D721Med (cell line): ENCODE data around the gene KCNS1.
"Not testable (repeated sequence)": the region's sequence is repeated elsewhere in the genome, so short reads cannot be mapped to it uniquely, and the experiment has no call there.

Experiments
- DNase-seq: peaks from one replicate; pipeline ENCODE4 v3.0.0; 2011; ENCODE audit warnings: low spot score; ENCODE audit not compliant: insufficient read length
- FAIRE-seq: peaks from 2 replicates; lab custom pipeline; 2011; peaks lifted over from hg19 to GRCh38; lab: Jason Lieb, UNC
- TF ChIP-seq, protein P1 (sequence below): IDR thresholded peaks from 2 replicates; pipeline ENCODE4 v1.5.1; 2012; ENCODE audit warnings: mild to moderate bottlenecking, control low read depth; ENCODE audit not compliant: insufficient read depth; ENCODE audit errors: missing control alignments

KCNS1 gene

DNA sequence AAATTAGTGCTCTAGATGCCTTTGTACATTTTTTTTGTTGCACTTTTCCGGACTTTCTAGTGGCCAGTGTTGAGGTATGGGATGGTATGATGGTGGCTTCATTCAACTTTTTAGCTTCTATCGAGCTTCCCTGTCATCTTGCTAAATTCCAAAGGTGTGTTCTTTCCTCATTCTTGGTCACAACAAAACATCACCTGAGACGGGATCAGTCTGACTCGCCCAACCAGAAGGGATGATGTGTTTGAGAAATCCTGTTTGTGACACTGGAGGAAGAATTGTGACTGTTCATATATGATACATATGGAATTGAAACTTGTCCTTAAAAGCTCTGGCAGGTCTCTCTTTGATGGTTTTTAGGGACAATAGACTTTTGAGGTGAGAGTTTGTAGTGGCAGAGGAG, 33.8 kb downstream of the KCNS1 start:
- DNase-seq (no peak), FAIRE-seq (no peak)
- TF ChIP-seq, protein P1, sequence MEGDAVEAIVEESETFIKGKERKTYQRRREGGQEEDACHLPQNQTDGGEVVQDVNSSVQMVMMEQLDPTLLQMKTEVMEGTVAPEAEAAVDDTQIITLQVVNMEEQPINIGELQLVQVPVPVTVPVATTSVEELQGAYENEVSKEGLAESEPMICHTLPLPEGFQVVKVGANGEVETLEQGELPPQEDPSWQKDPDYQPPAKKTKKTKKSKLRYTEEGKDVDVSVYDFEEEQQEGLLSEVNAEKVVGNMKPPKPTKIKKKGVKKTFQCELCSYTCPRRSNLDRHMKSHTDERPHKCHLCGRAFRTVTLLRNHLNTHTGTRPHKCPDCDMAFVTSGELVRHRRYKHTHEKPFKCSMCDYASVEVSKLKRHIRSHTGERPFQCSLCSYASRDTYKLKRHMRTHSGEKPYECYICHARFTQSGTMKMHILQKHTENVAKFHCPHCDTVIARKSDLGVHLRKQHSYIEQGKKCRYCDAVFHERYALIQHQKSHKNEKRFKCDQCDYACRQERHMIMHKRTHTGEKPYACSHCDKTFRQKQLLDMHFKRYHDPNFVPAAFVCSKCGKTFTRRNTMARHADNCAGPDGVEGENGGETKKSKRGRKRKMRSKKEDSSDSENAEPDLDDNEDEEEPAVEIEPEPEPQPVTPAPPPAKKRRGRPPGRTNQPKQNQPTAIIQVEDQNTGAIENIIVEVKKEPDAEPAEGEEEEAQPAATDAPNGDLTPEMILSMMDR, result no peak

- FAIRE-seq, result no peak
- TF ChIP-seq, protein P1, result no peak
- DNase-seq, result no peak
Measured at GRCh38 chr20:45066372-45066771, 34.6 kb downstream of the KCNS1 start.

GRCh38 chr20:45064812-45065211, 36.1 kb downstream of the KCNS1 start:
- TF ChIP-seq, protein P1, result no peak
- FAIRE-seq (no peak), DNase-seq (no peak)

DNA sequence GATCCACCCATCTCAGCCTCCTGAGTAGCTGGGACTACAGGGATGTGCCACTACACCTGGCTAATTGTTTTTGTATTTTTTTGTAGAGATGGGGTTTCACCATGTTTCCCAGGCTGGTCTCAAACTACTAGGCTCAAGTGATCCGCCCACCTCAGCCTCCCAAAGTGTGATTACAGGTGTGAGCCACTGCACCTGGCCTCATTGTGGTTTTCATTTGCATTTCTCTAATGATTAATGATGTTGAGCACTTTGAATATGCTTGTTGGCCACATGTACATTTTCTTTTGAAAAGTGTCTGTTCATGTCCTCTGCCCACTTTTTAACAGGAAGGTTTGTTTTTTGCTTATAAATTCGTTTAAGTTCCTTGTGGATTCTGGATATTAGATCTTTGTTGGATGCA, 37.8 kb downstream of the KCNS1 start:
- not testable (repeated sequence) for DNase-seq, FAIRE-seq

GRCh38 chr20:45061244-45061643, 39.7 kb downstream of the KCNS1 start:
- no peak for DNase-seq
- TF ChIP-seq, protein P1, result no peak
- no peak for FAIRE-seq

DNA sequence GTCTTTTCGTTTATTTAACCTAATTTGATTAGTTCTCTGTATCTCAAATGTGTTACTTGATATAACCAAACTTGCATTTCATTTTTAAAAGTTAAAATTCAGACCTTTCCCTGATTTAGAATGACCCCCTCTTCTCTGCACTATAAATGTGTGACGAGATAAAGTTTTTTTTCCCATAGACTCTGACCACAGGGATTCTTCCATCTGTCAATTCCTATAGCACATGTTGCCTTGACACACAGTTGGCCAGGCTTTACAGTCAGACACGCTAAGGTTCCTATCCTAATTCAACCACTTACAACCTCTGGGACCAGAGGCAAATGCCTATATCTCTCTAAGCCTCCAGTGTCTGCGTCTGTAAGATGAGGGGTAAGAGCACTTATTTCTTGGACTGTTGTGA, 40.6 kb downstream of the KCNS1 start:
- DNase-seq (no peak), FAIRE-seq (no peak)
- TF ChIP-seq, protein P1, result no peak

DNA sequence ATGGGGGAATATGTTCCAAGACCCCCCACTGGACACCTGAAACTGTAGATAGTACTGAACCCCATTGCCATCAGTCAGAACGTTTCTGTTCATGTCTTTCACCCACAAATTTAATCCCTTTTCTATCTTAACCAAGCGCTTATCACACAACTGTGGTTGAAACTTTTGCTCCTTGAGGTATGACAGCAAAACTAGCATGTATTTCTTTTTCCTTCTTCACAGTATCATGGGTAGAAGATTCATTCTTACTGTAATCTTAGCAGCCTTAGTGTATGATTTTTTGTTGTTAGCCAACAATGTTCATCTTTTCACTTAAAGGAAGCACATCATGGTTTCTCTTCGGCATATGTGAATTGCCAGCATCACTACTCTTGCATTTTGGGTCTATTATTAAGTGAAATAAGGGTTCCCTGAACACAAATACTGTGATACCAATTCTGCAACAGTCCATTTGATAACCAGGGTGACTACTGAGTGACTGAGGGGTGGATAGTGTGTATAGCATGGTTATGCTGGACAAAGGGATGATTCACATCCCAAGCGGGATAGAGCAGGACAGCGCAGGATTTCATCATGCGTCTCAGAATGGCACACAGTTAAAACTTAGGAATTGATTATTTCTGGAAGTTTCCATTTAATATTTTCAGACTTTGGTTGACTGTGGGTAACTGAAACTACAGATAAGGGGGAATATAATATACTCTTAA, 41.8 kb downstream of the KCNS1 start:
- FAIRE-seq (no peak), DNase-seq (no peak)
- TF ChIP-seq, protein P1, result no peak
